HuH-7.5 (cell line): ENCODE results near the gene ANKRD63.

Source experiments
- DNase-seq: peaks from one replicate; pipeline ENCODE4 v3.0.0; 2011; ENCODE audit warnings: low spot score

ANKRD63 gene

DNA sequence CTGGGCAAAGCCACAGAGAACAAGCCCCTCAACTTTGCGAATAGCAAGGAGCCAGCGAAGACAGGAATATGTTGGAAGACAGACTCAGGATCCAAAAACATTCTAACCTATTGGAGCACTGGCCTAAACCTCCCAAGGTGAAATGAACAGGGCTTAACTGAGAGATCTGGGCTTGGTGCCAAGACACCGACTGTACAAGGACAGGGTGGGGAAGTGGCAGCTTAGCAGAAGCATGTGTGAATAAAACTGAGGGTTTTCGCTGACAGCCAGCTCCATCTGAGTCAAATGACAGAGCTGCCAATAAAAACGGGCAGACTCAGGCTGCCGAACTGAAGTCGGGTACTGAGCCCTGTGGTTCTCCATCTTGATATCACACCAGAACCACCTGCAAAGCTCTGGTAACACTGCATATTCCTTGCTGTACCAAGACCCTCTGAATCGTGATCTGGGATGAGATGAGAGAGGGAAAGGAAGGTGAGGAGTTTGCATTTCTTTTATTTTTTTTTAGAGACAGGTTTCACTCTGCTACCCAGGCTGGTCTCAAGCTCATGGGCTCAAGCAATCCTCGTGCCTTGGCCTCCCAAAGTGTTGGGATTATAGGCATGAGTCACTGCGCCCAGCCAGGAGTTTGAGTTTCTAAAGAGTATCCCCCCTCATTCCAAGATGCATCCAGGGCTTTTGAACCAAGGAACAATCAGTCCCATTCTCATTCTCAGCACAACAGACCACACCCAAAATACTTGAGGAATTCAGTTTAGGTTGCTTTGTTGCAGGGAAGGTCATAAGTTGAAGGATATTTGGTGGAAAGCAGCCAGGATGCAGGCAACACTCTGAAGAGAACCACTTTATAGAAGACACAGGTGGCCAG lies 30.9 kb upstream of the ANKRD63 start:
- no peak for DNase-seq

- DNase-seq, result no peak
These were observed 29.7 kb upstream of the ANKRD63 start for GRCh38 chr15:40312370-40313158.

DNA sequence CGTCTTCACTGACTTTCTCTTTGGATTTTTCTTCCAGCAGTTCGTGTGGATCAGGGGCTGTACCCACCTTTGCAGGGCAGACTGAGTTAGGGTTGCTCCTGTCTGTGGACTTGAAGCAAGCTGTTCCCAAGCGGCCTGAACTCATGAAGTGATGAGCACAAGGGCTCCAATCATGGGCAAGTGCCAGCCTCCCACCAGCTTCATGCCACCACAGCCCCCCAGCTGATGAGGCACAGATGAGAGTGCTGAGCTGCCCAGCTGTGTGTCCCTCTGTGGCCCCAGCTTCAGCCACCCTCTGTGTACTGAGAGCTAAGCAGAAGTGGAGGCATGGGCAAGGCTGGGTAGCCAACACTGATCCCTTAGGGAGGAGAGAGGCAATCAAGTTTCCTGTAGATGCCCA lies 28.1 kb upstream of the ANKRD63 start:
- DNase-seq, result no peak

- peak; percentile 56 for DNase-seq
These were observed 27.4 kb upstream of the ANKRD63 start for GRCh38 chr15:40310001-40310959.

DNA sequence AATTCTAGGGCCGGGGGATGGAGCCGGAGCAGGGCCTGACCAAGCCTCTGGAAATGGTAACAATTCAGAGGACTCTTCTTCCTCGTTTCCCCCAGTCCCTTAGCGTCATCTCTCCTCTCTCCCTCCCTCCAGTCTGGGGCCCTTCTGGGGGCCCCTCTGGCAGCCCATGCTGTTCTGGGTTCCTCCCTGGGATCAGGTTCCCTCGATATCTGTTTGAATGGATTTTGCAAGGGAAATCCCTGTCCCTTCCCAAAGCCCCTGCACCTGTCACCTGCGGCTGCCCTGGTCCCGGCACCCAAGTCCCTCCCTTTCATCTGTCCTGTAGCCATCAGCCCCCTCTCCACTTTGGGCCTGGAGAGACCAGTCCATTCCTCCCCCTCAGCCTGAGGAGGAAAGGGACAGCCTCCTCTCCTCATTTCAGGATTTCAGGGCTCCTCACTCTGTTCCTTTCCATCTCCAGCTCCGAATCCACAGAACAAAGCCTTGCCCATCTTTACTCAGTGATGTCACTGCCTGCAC lies 26.5 kb upstream of the ANKRD63 start:
- DNase-seq, result no peak

DNA sequence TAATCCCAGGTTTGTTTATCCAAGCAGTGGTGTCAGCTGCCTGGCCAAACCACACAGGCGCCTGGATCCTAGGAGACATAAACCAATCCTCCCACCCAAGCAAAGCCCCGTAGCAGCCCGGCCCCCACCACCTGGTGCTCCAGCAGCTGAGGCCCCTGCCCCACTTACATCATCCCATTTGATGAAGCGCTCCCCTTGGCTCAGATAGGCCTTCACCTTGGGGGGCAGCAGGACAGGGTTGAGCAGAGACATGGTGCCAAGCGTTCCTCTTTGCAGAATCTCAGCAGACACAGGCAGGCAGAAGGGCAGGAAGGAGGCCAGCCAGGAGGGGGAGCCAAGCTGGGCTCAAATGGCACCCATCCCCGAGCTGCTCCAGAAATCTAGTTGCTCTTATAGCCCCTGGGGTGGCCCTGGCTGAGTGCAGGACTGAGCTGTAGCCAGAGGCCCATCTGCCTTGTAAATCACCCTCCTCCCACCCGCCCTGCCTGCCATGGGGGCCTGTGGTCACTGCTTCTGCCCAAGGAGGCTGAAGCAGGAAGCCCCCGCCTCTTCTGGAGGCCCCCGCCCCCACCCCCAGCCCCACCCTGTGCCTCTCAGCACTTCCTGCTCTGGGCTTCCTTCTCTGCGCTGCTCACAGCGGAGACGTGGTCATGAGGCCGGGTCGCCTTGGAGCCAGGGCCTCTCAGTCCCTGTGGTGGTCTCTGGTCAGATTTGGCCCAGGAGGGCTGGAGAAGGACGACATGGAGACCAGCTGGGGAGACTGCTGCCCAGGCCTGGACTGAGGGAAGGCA lies 24.8 kb upstream of the ANKRD63 start, which contains the start of gene PLCB2:
Gene PLCB2, minus strand, starts transcription at position 515 of the 791 bp plus-strand sequence. Its CDS starts 263 bp downstream, at position 252.
- no peak for DNase-seq

- no peak for DNase-seq
These were observed 24.0 kb upstream of the ANKRD63 start for GRCh38 chr15:40306908-40307307.

GRCh38 chr15:40306371-40306770 lies 23.5 kb upstream of the ANKRD63 start:
- no peak for DNase-seq

DNA sequence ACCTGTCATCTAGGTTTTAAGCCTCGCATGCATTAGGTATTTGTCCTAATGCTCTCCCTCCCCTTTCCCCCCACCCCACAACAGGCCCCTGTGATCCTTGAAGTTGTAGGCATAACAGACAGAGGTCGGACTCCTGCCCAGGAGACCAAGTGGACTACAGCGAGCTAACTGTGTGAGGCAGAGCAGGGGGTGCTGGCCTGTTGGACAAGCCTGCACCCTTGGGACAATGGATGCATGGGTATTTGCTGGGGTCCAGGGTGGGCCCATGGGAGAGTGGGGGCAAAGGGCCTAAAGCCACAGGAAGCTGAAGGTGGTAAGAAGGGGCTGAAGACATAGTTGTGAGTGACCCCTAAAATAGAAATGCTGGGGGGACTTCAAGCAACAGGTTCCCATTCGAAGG lies 22.4 kb upstream of the ANKRD63 start:
- DNase-seq, result no peak

DNA sequence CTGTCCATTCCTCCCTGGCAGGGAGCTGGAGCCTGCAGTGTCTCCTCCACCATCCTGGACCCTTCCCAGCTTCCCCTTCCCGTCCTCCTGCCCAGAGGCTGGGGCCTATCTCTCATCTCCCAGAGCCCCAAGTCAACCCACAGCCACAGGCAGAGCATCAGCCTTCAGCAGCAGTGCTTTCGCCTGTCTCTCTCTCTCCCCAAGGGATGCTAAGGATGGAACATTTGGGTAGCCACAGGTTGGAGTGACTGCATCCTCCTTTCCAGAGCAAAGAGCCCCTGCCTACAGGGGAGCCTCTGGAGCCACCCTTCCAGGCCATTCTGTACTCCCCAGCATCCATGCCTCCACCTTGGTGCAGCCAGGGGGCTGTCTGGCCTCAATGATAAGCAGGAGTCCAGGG lies 20.7 kb upstream of the ANKRD63 start:
- DNase-seq, result no peak

- no peak for DNase-seq
These were observed 20.1 kb upstream of the ANKRD63 start for GRCh38 chr15:40302981-40303380.

- no peak for DNase-seq
These were observed 19.5 kb upstream of the ANKRD63 start for GRCh38 chr15:40302288-40302886.

DNA sequence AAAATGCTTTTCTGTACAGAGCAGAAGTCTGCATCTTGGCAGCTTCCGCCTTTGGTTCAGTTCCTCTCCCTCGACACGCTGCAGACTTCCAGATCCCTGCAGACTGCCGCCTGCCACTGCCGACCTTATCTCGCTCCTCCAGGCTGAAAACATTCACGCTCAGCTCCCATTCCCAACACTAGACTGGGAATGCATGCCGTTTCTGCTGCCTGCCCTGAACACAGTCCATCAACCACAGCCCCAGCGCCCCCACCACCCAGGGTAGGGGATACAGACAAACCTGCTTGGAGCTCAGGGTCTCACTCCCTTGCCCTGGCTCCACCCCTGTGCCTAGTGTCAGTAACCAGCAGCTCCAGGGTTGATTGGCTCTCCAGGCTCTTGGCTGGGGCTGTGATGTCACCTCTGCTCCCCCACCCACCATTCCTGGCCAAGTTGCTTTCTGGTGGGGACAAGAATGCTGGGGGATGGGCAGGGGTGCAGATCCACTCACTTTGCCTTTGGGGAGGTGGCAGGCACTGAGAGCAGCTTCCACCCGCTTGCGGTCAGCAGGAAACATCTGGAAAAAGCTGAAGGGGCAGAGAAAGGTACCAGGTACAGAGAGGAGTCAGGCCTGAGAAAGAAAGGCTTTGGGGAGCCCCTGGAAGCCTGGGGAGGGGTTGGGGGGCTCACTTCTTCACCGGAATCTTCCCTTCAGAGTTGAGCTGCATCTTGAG lies 18.8 kb upstream of the ANKRD63 start:
- DNase-seq, result no peak

GRCh38 chr15:40300771-40301170 lies 17.9 kb upstream of the ANKRD63 start:
- DNase-seq, result no peak

DNA sequence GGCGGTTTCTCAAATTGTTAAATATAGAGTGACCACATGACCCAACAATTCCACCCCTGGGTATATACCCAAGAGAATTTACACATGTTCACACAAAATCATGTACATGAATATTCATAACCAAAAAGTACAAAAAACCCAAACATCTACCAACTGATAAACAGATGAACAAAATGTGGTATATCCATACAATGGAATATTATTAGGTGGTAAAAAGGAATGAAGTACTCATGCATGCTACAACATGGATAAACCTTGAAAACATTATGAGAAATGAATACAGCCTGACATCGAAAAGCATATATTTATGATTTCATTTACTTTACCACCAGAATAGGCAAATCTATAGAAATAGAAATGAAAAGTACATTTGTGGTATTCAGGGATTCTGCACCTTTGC lies 17.5 kb upstream of the ANKRD63 start:
- DNase-seq, result no peak

- no peak for DNase-seq
These were observed 15.5 kb upstream of the ANKRD63 start for GRCh38 chr15:40298216-40298935.

GRCh38 chr15:40297356-40297755 lies 14.5 kb upstream of the ANKRD63 start:
- DNase-seq, result no peak

DNA sequence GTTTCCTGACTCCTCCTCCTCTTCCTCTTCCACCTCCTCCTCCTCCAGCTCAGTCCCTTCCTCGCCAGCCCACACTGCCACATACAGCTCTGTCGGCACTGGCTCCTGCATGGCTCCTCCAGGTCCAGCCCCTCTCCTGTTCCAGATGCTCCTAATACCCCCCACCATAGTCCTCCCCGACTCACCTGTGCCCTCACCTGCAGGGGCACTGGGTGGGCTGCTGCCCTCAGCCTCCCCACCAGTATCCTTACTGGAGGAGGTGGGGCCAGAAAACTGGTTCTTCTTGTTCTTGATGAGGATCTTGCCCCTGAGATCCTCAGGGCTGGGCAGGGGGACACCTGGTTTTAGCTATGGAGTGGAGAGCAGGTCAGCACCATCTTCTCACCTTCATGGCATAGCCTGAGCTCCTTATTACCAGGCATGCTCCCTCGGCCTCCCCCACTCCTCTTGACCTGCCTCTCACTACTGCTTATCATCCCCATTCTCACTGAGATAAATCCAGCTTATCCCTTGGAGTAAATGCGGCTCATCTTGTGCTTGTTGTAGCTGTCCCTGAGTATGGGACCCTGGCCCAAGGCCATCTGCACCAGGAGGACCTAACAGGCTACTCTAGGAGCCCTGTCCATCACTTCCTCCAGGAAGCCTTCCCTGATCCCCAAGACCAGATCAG lies 13.8 kb upstream of the ANKRD63 start:
- DNase-seq, result no peak
